Measurements from ENCODE around the gene AIG1. TPM values are rescaled to one million over a fixed set of nuclear protein-coding genes. Genes with fewer than 3 reads are reported as not detected.
"Not testable (repeated sequence)": the region's sequence is repeated elsewhere in the genome, so short reads cannot be mapped to it uniquely, and the experiment has no call there.

Gene AIG1
- polyA plus RNA-seq, 1 donor = 34.2 TPM

- DNase-seq (ENCODE audit: low read depth) = no peak
Observed at GRCh38 chr6:143055891-143056290, 4.8 kb upstream of the AIG1 start.

GRCh38 chr6:143058987-143059386 is 1.7 kb upstream of the AIG1 start:
- DNase-seq (ENCODE audit: low read depth) = no peak

GRCh38 chr6:143059663-143060353 is 881 bp upstream of the AIG1 start:
- DNase-seq (ENCODE audit: low read depth) = no peak

- DNase-seq (ENCODE audit: low read depth) = no peak
Observed at GRCh38 chr6:143060354-143060805, 309 bp upstream of the AIG1 start.

GRCh38 chr6:143061597-143062385 is 1.1 kb downstream of the AIG1 start:
- no peak for DNase-seq (ENCODE audit: low read depth)

- DNase-seq (ENCODE audit: low read depth) = no peak
Observed at GRCh38 chr6:143062551-143062950, 1.9 kb downstream of the AIG1 start.

- DNase-seq (ENCODE audit: low read depth) = no peak
Observed at GRCh38 chr6:143063631-143064030, 2.9 kb downstream of the AIG1 start.

- no peak for DNase-seq (ENCODE audit: low read depth)
Observed at GRCh38 chr6:143064271-143064670, 3.6 kb downstream of the AIG1 start.

GRCh38 chr6:143064951-143065683 is 4.4 kb downstream of the AIG1 start:
- no peak for DNase-seq (ENCODE audit: low read depth)

GRCh38 chr6:143068001-143068400 is 7.3 kb downstream of the AIG1 start:
- DNase-seq (ENCODE audit: low read depth) = no peak

GRCh38 chr6:143074101-143074500 is 13.4 kb downstream of the AIG1 start:
- DNase-seq (ENCODE audit: low read depth) = no peak

- no peak for DNase-seq (ENCODE audit: low read depth)
Observed at GRCh38 chr6:143074670-143075318, 14.1 kb downstream of the AIG1 start.

- no peak for DNase-seq (ENCODE audit: low read depth)
Observed at GRCh38 chr6:143078468-143079324, 18.0 kb downstream of the AIG1 start.

GRCh38 chr6:143079325-143079640 is 18.6 kb downstream of the AIG1 start:
- no peak for DNase-seq (ENCODE audit: low read depth)

GRCh38 chr6:143082274-143082673 is 21.6 kb downstream of the AIG1 start:
- not testable (repeated sequence) for DNase-seq (ENCODE audit: low read depth)

GRCh38 chr6:143084019-143084418 is 23.3 kb downstream of the AIG1 start:
- not testable (repeated sequence) for DNase-seq (ENCODE audit: low read depth)

- DNase-seq (ENCODE audit: low read depth) = not testable (repeated sequence)
Observed at GRCh38 chr6:143087335-143087734, 26.6 kb downstream of the AIG1 start.

- no peak for DNase-seq (ENCODE audit: low read depth)
Observed at GRCh38 chr6:143087856-143088255, 27.2 kb downstream of the AIG1 start.

GRCh38 chr6:143090314-143091044 is 29.8 kb downstream of the AIG1 start:
- DNase-seq (ENCODE audit: low read depth) = no peak

GRCh38 chr6:143092768-143093167 is 32.1 kb downstream of the AIG1 start:
- DNase-seq (ENCODE audit: low read depth) = no peak
